CD14-positive monocyte (primary cell): ENCODE results near the gene ROR1. TPM values are rescaled to one million over a fixed set of nuclear protein-coding genes. Genes with fewer than 3 reads are reported as not detected.

Experiments
- DNase-seq, 3 donors: peaks; one replicate each; pipeline ENCODE4 v3.0.0-alpha.2; 2011 to 2022
- H2AFZ ChIP-seq: 2 replicates; pipeline ENCODE4 v1.6.0; 2012; ENCODE audit warnings: mild to moderate bottlenecking, low read depth, low read length, inconsistent platforms; ENCODE audit not compliant: insufficient read depth, poor library complexity, severe bottlenecking
- H3K27ac ChIP-seq, 2 donors: 1 replicate in 1 of 2; 2 replicates in 1 of 2; pipeline ENCODE4 v1.5.1; 2012 to 2013; ENCODE audit warnings: low read length in 2 of 2, control low read depth in 1 of 2, inconsistent platforms in 1 of 2, low read depth in 1 of 2, mild to moderate bottlenecking in 1 of 2
- H3K27me3 ChIP-seq, 2 donors: one replicate each; pipeline versions ENCODE4 v1.6.0 to v1.6.1; 2011 to 2013; ENCODE audit warnings: low read length in 2 of 2; ENCODE audit not compliant: control insufficient read depth in 2 of 2, insufficient read depth in 2 of 2
- H3K36me3 ChIP-seq, 2 donors: replicated peaks in 1 of 2; 1 replicate in 1 of 2; 2 replicates in 1 of 2; pipeline versions ENCODE4 v1.5.1 to v1.6.1; 2012 to 2013; ENCODE audit warnings: low read length in 2 of 2, control low read depth in 1 of 2, inconsistent platforms in 1 of 2, mild to moderate bottlenecking in 1 of 2; ENCODE audit not compliant: insufficient read depth in 2 of 2, control insufficient read depth in 1 of 2
- H3K4me1 ChIP-seq, 2 donors: 1 replicate in 1 of 2; 2 replicates in 1 of 2; pipeline versions ENCODE4 v1.5.1 to v1.6.1; 2012 to 2013; ENCODE audit warnings: low read length in 2 of 2, control low read depth in 1 of 2, inconsistent platforms in 1 of 2, mild to moderate bottlenecking in 1 of 2, moderate library complexity in 1 of 2; ENCODE audit not compliant: insufficient read depth in 2 of 2, control insufficient read depth in 1 of 2
- H3K4me2 ChIP-seq: replicated peaks from 2 replicates; pipeline ENCODE3; 2012; ENCODE audit warnings: low read length, moderate library complexity, mild to moderate bottlenecking; ENCODE audit not compliant: poor library complexity, severe bottlenecking; ENCODE audit errors: extremely low read depth
- H3K4me3 ChIP-seq, 3 experiments: fragments of 200-600 bp in 1 of 3; sonication (generic) in 1 of 3; replicated peaks in 1 of 3; 1 replicate in 2 of 3; 2 replicates in 1 of 3; pipeline ENCODE4 v1.5.1; 2011 to 2013; ENCODE audit warnings: low read length in 3 of 3, mild to moderate bottlenecking in 3 of 3, control low read depth in 2 of 3, low read depth in 2 of 3, inconsistent platforms in 1 of 3, moderate library complexity in 1 of 3
- H3K79me2 ChIP-seq: 2 replicates; pipeline ENCODE4 v1.6.0; 2012; ENCODE audit warnings: mild to moderate bottlenecking, control low read depth, inconsistent platforms, low read length, moderate library complexity; ENCODE audit not compliant: insufficient read depth
- H3K9ac ChIP-seq: 2 replicates; pipeline ENCODE4 v1.6.0; 2017; ENCODE audit warnings: low read length, mild to moderate bottlenecking; ENCODE audit not compliant: insufficient read depth, poor library complexity, severe bottlenecking
- H3K9me3 ChIP-seq, 2 donors: replicated peaks in 1 of 2; 1 replicate in 1 of 2; 2 replicates in 1 of 2; pipeline versions ENCODE4 v1.5.1 to v1.6.1; 2012 to 2013; ENCODE audit warnings: low read length in 2 of 2, control low read depth in 1 of 2; ENCODE audit not compliant: control insufficient read depth in 1 of 2, insufficient read depth in 1 of 2
- H4K20me1 ChIP-seq: 2 replicates; pipeline ENCODE4 v1.6.0; 2012; ENCODE audit warnings: mild to moderate bottlenecking, low read length, control low read depth, moderate library complexity; ENCODE audit not compliant: insufficient read depth
- H3K27ac Mint-ChIP-seq, 7 donors: one replicate each; pipeline ENCODE4 v1.8.0; 2020; ENCODE audit warnings: mild to moderate bottlenecking in 7 of 7, mixed read lengths in 7 of 7, moderate library complexity in 6 of 7, inconsistent platforms in 2 of 7
- H3K27me3 Mint-ChIP-seq, 3 donors: one replicate each; pipeline ENCODE4 v1.8.0; 2021 to 2022; ENCODE audit warnings: low read depth in 3 of 3, mild to moderate bottlenecking in 3 of 3, mixed read lengths in 3 of 3, moderate library complexity in 3 of 3, inconsistent platforms in 1 of 3
- H3K36me3 Mint-ChIP-seq, 2 donors: one replicate each; pipeline ENCODE4 v1.8.0; 2020; ENCODE audit warnings: mixed read lengths in 2 of 2, inconsistent platforms in 1 of 2, mild to moderate bottlenecking in 1 of 2
- H3K4me1 Mint-ChIP-seq: one replicate; pipeline ENCODE4 v1.8.0; 2020; ENCODE audit warnings: mild to moderate bottlenecking, mixed read lengths
- H3K4me3 Mint-ChIP-seq, 2 donors: one replicate each; pipeline ENCODE4 v1.8.0; 2020; ENCODE audit warnings: mild to moderate bottlenecking in 2 of 2, mixed read lengths in 2 of 2, moderate library complexity in 1 of 2
- H3K9me3 Mint-ChIP-seq, 7 donors: one replicate each; pipeline ENCODE4 v1.8.0; 2020 to 2022; ENCODE audit warnings: mixed read lengths in 7 of 7, mild to moderate bottlenecking in 6 of 7, moderate library complexity in 6 of 7, inconsistent platforms in 2 of 7
- CTCF ChIP-seq: fragments of 200-600 bp; IDR thresholded peaks from one replicate; pipeline ENCODE4 v1.8.0; 2022; ENCODE audit warnings: antibody characterized with exemption, mild to moderate bottlenecking
- whole genome bisulfite sequencing: methylation state at CpG from one replicate; pipeline ENCODE4 v1.1.5; 2013; ENCODE audit warnings: missing lambda C conversion rate; ENCODE audit not compliant: insufficient coverage; 5-methylcytosine and 5-hydroxymethylcytosine counted together
- intact Hi-C, 2 donors: fragments of 100-400 bp; cut with micrococcal nuclease; formaldehyde crosslinking; loops; one replicate each; pipeline versions ENCODE4 v1.15.0 to v1.15.1; 2023
- polyA plus RNA-seq, 3 donors: library from polyadenylated mRNA; depleted of rRNA in 1 of 3; unstranded in 2 of 3; stranded (reverse) in 1 of 3; fragments of 300-500 nt in 2 of 3; fragments of >200 nt in 1 of 3; fragmentation: Illumina TruSeq in 2 of 3; gene quantifications; 1 replicate in 2 of 3; 2 replicates in 1 of 3; pipeline ENCODE4 v1.2.3, GENCODE V29; 2012 to 2021

Gene ROR1
- polyA plus RNA-seq, 3 donors, result not detected

GRCh38 chr1:63878932-63879331 lies 105.1 kb downstream of the ROR1 start:
- Histone ChIP-seq H3K9ac (no peak overlapping the region), H3K4me2 (no peak overlapping the region), H2AFZ (no peak overlapping the region), H3K27ac (no peak overlapping the region), H3K4me1 (no peaks in the 10 kb centered on the region), H3K9me3 (no peaks in the 10 kb centered on the region), H3K27me3 (no peaks in the 10 kb centered on the region), H3K79me2 (no peaks in the 10 kb centered on the region), H3K36me3 (no peaks in the 10 kb centered on the region), H3K4me3 (no peak overlapping the region), H4K20me1 (no peaks in the 10 kb centered on the region)
- Mint-ChIP-seq H3K4me1 (no peaks in the 10 kb centered on the region), H3K4me3 (no peak overlapping the region), H3K27ac (no peak overlapping the region), H3K27me3 (peaks cover 0 to 2% (median 0%) of the 10 kb centered on the region in 3 donors), H3K36me3 (no peaks in the 10 kb centered on the region), H3K9me3 (peaks cover 0 to 1% (median 0%) of the 10 kb centered on the region in 7 donors)
- no CpG with 5 or more reads among the region's 1 CpG for WGBS
- TF ChIP-seq CTCF, result no peak
- intact Hi-C loops, result no loop called here
- no peak for DNase-seq

GRCh38 chr1:63880958-63881576 lies 107.2 kb downstream of the ROR1 start:
- H3K4me1 Mint-ChIP-seq, result no peaks in the 10 kb centered on the region
- DNase-seq, result no peak
- Histone ChIP-seq H3K9me3 (no peaks in the 10 kb centered on the region), H3K27ac (no peak overlapping the region), H3K27me3 (no peaks in the 10 kb centered on the region), H4K20me1 (no peaks in the 10 kb centered on the region), H3K9ac (no peak overlapping the region), H2AFZ (no peak overlapping the region), H3K4me3 (no peak overlapping the region), H3K79me2 (no peaks in the 10 kb centered on the region), H3K36me3 (no peaks in the 10 kb centered on the region), H3K4me1 (no peaks in the 10 kb centered on the region), H3K4me2 (no peak overlapping the region)
- intact Hi-C loops, result no loop called here
- no peak overlapping the region for H3K4me3 Mint-ChIP-seq
- no peaks in the 10 kb centered on the region for H3K36me3 Mint-ChIP-seq
- H3K27ac Mint-ChIP-seq, result no peak overlapping the region
- H3K9me3 Mint-ChIP-seq, result peaks cover 0 to 1% (median 0%) of the 10 kb centered on the region in 7 donors
- WGBS, result no CpG with 5 or more reads among the region's 1 CpG
- TF ChIP-seq CTCF, result no peak
- H3K27me3 Mint-ChIP-seq, result peaks cover 0 to 2% (median 0%) of the 10 kb centered on the region in 3 donors
